Endothelial cell of umbilical vein (primary cell): Measurements from ENCODE around the gene ELMOD3. TPM values are rescaled to one million over a fixed set of nuclear protein-coding genes. Genes with fewer than 3 reads are reported as not detected.

Experiments used
- BruUV-seq: library from RNA; stranded (reverse); fragments of 400-500 nt; replicated peaks from 2 replicates; lab custom pipeline; 2021; lab: Mats Ljungman, UMichigan
- CTCF ChIA-PET: fragments of 300-600, 350-600 bp; sonication (Branson Sonifier 250); formaldehyde crosslinking; loops from one replicate; lab custom pipeline; 2021; ENCODE audit warnings: antibody characterized with exemption, inconsistent platforms; lab: Charles Lee
- POLR2A ChIA-PET: fragments of 300-600, 350-600 bp; sonication (Branson Sonifier 250); formaldehyde crosslinking; loops from one replicate; lab custom pipeline; 2021; ENCODE audit warnings: antibody characterized with exemption, inconsistent platforms; lab: Charles Lee
- DNase-seq: peaks from one replicate; pipeline ENCODE4 v3.0.0-alpha.2; 2011; ENCODE audit warnings: low read depth, low spot score
- FAIRE-seq: peaks from 2 replicates; lab custom pipeline; 2011; peaks lifted over from hg19 to GRCh38; lab: Jason Lieb, UNC
- H2AFZ ChIP-seq: 2 replicates; pipeline ENCODE4 v1.6.0; 2012; ENCODE audit warnings: low read depth, low read length, control low read depth, inconsistent platforms
- H3K27ac ChIP-seq: 2 replicates; pipeline ENCODE4 v1.5.1; 2011; ENCODE audit warnings: low read depth, mild to moderate bottlenecking, control low read depth, low read length, moderate library complexity; ENCODE audit not compliant: insufficient read depth
- H3K27me3 ChIP-seq, 2 experiments: 2 replicates each; pipeline versions ENCODE4 v1.6.0 to v1.6.1; 2011; ENCODE audit warnings: low read length in 2 of 2, mixed read lengths in 1 of 2; ENCODE audit not compliant: control insufficient read depth in 2 of 2, insufficient read depth in 2 of 2
- H3K36me3 ChIP-seq, 2 experiments: 2 replicates in 1 of 2; 3 replicates in 1 of 2; pipeline ENCODE4 v1.5.1; 2011; ENCODE audit warnings: low read length in 2 of 2, mild to moderate bottlenecking in 1 of 2, moderate library complexity in 1 of 2; ENCODE audit not compliant: control insufficient read depth in 2 of 2, insufficient read depth in 2 of 2; ENCODE audit errors: extremely low read depth in 1 of 2
- H3K4me1 ChIP-seq: 3 replicates; pipeline ENCODE4 v1.5.1; 2011; ENCODE audit warnings: mild to moderate bottlenecking, low read length; ENCODE audit not compliant: control insufficient read depth, insufficient read depth; ENCODE audit errors: extremely low read depth
- H3K4me2 ChIP-seq: 2 replicates; pipeline ENCODE4 v1.6.1; 2011; ENCODE audit warnings: low read length, control low read depth, mixed read lengths; ENCODE audit not compliant: insufficient read depth
- H3K4me3 ChIP-seq, 3 experiments: fragments of 200-600 bp in 1 of 3; sonication (generic), shearing (Covaris generic) in 1 of 3; replicated peaks in 1 of 3; 2 replicates each; pipeline ENCODE4 v1.5.1; 2011 to 2016; ENCODE audit warnings: control low read depth in 3 of 3, low read length in 3 of 3, mild to moderate bottlenecking in 2 of 3, inconsistent platforms in 1 of 3, low read depth in 1 of 3, moderate library complexity in 1 of 3; ENCODE audit not compliant: insufficient read depth in 1 of 3
- H3K79me2 ChIP-seq: 2 replicates; pipeline ENCODE4 v1.6.0; 2012; ENCODE audit warnings: low read length, inconsistent platforms; ENCODE audit not compliant: control insufficient read depth, insufficient read depth
- H3K9ac ChIP-seq: replicated peaks from 2 replicates; pipeline ENCODE3; 2011; ENCODE audit warnings: low read length, control low read depth; ENCODE audit not compliant: insufficient read depth; ENCODE audit errors: extremely low read depth
- H3K9me1 ChIP-seq: replicated peaks from 3 replicates; pipeline ENCODE4 v1.6.0; 2011; ENCODE audit warnings: mild to moderate bottlenecking, low read length; ENCODE audit not compliant: control insufficient read depth, insufficient read depth; ENCODE audit errors: extremely low read depth
- H3K9me3 ChIP-seq: replicated peaks from 2 replicates; pipeline ENCODE4 v1.5.1; 2012; ENCODE audit warnings: low read length, inconsistent platforms; ENCODE audit not compliant: control insufficient read depth, insufficient read depth
- H4K20me1 ChIP-seq: replicated peaks from 2 replicates; pipeline ENCODE3; 2011; ENCODE audit warnings: mild to moderate bottlenecking, low read length; ENCODE audit not compliant: control insufficient read depth, insufficient read depth; ENCODE audit errors: extremely low read depth
- EZH2 ChIP-seq: IDR thresholded peaks from 2 replicates; pipeline ENCODE4 v1.6.1; 2012; ENCODE audit warnings: borderline replicate concordance, low read depth, mild to moderate bottlenecking, moderate library complexity, low read length, inconsistent platforms; ENCODE audit not compliant: severe bottlenecking
- JUN ChIP-seq: IDR thresholded peaks from 2 replicates; pipeline ENCODE4 v1.6.1; 2011; ENCODE audit warnings: borderline replicate concordance, low read depth; ENCODE audit not compliant: insufficient read length, insufficient read depth
- MAX ChIP-seq: IDR thresholded peaks from 2 replicates; pipeline ENCODE4 v1.6.1; 2011; ENCODE audit not compliant: insufficient read depth, insufficient read length
- POLR2A ChIP-seq: IDR thresholded peaks from 2 replicates; pipeline ENCODE4 v1.6.1; 2012; ENCODE audit warnings: low read depth, mild to moderate bottlenecking, control low read depth, low read length
- POLR2AphosphoS5 ChIP-seq: IDR thresholded peaks from 2 replicates; pipeline ENCODE4 v1.6.1; 2012; ENCODE audit warnings: low read depth, mild to moderate bottlenecking, control low read depth, low read length, moderate library complexity; ENCODE audit not compliant: insufficient read depth
- dilution Hi-C: fragments of 300-500 bp; cut with MboI; formaldehyde crosslinking; loops from one replicate; pipeline ENCODE4 v1.15.0; 2019; ENCODE audit warnings: low sequenced_read_pairs; ENCODE audit not compliant: extremely low pct_ligation_motif_present
- intact Hi-C: fragments of 100-400 bp; cut with micrococcal nuclease; formaldehyde crosslinking; loops from one replicate; pipeline ENCODE4 v1.10.0; 2022
- polyA plus RNA-seq, 4 experiments: library from polyadenylated mRNA; depleted of rRNA in 3 of 4; stranded (reverse) in 3 of 4; unstranded in 1 of 4; fragments of >200 nt; gene quantifications; 2 replicates each; pipeline versions ENCODE4 v1.2.1 to v1.2.3, GENCODE V29; 2011 to 2012; ENCODE audit warnings: missing spikeins in 1 of 4
- total RNA-seq: library from RNA; stranded (reverse); gene quantifications from 2 replicates; pipeline ENCODE4 v1.2.3, GENCODE V29; 2021

Gene ELMOD3
- total and polyA plus RNA-seq, 2 donors (not counting 3 experiments of a cell fraction or from before 2014, with no cell fraction given): 12.3 to 22.0 TPM

- Histone ChIP-seq H2AFZ (peak overlapping the region; percentile 92), H3K4me1 (peaks cover 17% of the 10 kb centered on the region), H3K36me3 (no peaks in the 10 kb centered on the region), H3K9ac (peak overlapping the region; percentile 74), H3K4me3 (peak overlapping the region in 1 of 3 experiments; percentile 30), H4K20me1 (no peaks in the 10 kb centered on the region), H3K79me2 (no peaks in the 10 kb centered on the region), H3K27me3 (no peaks in the 10 kb centered on the region), H3K4me2 (peak overlapping the region; percentile 23), H3K27ac (peak overlapping the region; percentile 60), H3K9me1 (no peaks in the 10 kb centered on the region), H3K9me3 (no peaks in the 10 kb centered on the region)
- no TSS peak for BruUV-seq
- FAIRE-seq (peak; percentile 82), DNase-seq (peak; percentile 82)
- ChIA-PET CTCF (interaction anchor here (0.8 to 1.8 kb wide), 11 partner anchors 8 to 166 kb away, joined by 3 to 14 read pairs (median 4); partner anchors contain the start of gene MAT2A), POLR2A (interaction anchor here (1.1 to 3.1 kb wide), 2 partner anchors 101 to 103 kb away, joined by 3 to 26 read pairs; partner anchors contain the start of gene MAT2A)
- TF ChIP-seq MAX (peak; percentile 90), POLR2AphosphoS5 (peak; percentile 94), JUN (no peak), POLR2A (peak; percentile 73), EZH2 (no peak)
- dilution Hi-C loops: no loop called here
- intact Hi-C loops: loop anchor here (1.0 kb wide), 2 partner anchors 62 to 101 kb away; no protein-coding TSS in a partner anchor
Observed at GRCh38 chr2:85437488-85438200, 83.1 kb downstream of the ELMOD3 start.
